ENCODE results near the gene SLX4IP. TPM values are rescaled to one million over a fixed set of nuclear protein-coding genes. Genes with fewer than 3 reads are reported as not detected.

SLX4IP gene
- total RNA-seq, 1 donor from 2014 or later: 5.4 TPM

DNA sequence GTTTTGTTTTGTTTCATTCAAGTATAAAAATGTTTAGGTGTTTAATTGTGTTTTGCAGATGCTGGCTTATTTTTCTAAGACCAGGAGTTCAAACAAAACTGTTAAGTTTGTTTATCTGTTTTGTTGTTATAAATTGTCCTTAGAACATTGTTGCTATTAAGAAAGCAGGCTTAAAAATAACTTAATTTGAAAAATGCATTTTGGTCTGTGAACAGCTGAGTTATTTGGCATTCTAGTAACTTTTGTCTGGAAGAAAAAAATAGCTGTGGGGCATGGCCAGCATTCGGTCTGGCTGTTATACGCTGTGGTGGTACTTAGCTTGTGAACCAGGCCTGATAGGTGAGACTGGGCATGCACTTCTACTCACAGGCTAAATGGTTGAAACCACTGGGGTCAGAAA is 37.8 kb downstream of the SLX4IP start:
- Mint-ChIP-seq H3K4me1 (ENCODE audit: low read depth) (peaks cover 35% of the 10 kb centered on the region), H3K27me3 (ENCODE audit: low read depth) (no peaks in the 10 kb centered on the region), H3K27ac (ENCODE audit: unreplicated experiment) (peak overlapping the region; percentile 51), H3K4me3 (ENCODE audit: unreplicated experiment) (no peak overlapping the region), H3K9me3 (ENCODE audit: low read depth) (peaks cover 2% of the 10 kb centered on the region), H3K36me3 (ENCODE audit: low read depth) (no peaks in the 10 kb centered on the region)
- DNase-seq (ENCODE audit: low spot score): no peak
- no peak for TF ChIP-seq CTCF (IDR thresholded peaks at IDR 0.05)

GRCh38 chr20:10474606-10475184 is 39.6 kb downstream of the SLX4IP start:
- H3K9me3 Mint-ChIP-seq (ENCODE audit: low read depth): peaks cover 2% of the 10 kb centered on the region
- H3K27ac Mint-ChIP-seq (ENCODE audit: unreplicated experiment): peak overlapping the region; percentile 41
- H3K4me1 Mint-ChIP-seq (ENCODE audit: low read depth): peaks cover 23% of the 10 kb centered on the region
- no peaks in the 10 kb centered on the region for H3K36me3 Mint-ChIP-seq (ENCODE audit: low read depth)
- H3K27me3 Mint-ChIP-seq (ENCODE audit: low read depth): no peaks in the 10 kb centered on the region
- H3K4me3 Mint-ChIP-seq (ENCODE audit: unreplicated experiment): no peak overlapping the region
- TF ChIP-seq CTCF (IDR thresholded peaks at IDR 0.05): no peak
- DNase-seq (ENCODE audit: low spot score): no peak

DNA sequence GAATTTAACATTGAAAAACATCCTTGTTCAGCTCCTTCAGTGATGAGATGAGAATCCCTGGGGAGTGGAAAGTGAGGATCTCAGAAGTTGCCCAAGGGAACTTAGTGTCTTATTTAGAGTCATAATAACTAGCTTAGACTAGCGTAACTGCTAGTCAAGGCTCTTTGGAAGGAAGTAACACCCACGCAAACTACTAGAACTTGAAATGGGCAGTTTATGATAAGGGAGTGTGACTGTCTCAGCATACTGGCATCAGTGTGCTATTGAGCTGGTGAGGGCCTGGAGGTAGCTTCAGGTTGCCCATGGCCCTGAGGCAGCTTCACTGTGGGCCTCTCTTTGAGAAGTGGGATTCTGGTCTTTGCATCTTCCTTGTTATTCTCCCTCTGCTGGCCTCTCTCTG is 40.1 kb downstream of the SLX4IP start:
- no peaks in the 10 kb centered on the region for H3K27me3 Mint-ChIP-seq (ENCODE audit: low read depth)
- DNase-seq (ENCODE audit: low spot score): no peak

DNA sequence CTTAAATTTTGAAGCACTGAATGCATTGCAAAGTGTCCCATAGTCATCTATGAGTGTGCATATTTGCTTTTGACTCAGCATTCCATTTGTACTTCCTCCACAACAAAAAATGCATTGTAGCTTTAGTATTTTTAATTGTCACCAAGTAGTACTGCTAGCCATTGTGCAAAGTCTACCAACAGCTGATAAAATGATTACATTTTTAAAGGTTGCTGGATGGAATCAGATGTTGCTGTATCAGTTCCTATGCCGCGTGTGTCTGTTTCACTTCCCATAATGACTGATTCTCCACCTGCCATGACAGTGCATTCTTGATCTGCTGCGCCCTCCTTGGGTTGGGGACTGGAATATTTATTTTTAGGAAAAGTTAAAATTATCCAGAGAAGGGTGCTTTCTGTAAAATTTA is 41.2 kb downstream of the SLX4IP start:
- H3K9me3 Mint-ChIP-seq (ENCODE audit: low read depth): peaks cover 2% of the 10 kb centered on the region
- no peaks in the 10 kb centered on the region for H3K27me3 Mint-ChIP-seq (ENCODE audit: low read depth)
- no peak for TF ChIP-seq CTCF (IDR thresholded peaks at IDR 0.05)
- no peaks in the 10 kb centered on the region for H3K36me3 Mint-ChIP-seq (ENCODE audit: low read depth)
- no peak overlapping the region for H3K4me3 Mint-ChIP-seq (ENCODE audit: unreplicated experiment)
- peaks cover 16% of the 10 kb centered on the region for H3K4me1 Mint-ChIP-seq (ENCODE audit: low read depth)
- H3K27ac Mint-ChIP-seq (ENCODE audit: unreplicated experiment): no peak overlapping the region
- DNase-seq (ENCODE audit: low spot score): no peak

More for the DNA sequence above, 40.1 kb downstream of the SLX4IP start:
- TF ChIP-seq CTCF (IDR thresholded peaks at IDR 0.05): no peak
- H3K4me3 Mint-ChIP-seq (ENCODE audit: unreplicated experiment): no peak overlapping the region
- peaks cover 17% of the 10 kb centered on the region for H3K4me1 Mint-ChIP-seq (ENCODE audit: low read depth)
- H3K27ac Mint-ChIP-seq (ENCODE audit: unreplicated experiment): no peak overlapping the region
- H3K9me3 Mint-ChIP-seq (ENCODE audit: low read depth): peaks cover 2% of the 10 kb centered on the region
- no peaks in the 10 kb centered on the region for H3K36me3 Mint-ChIP-seq (ENCODE audit: low read depth)

- H3K27ac Mint-ChIP-seq (ENCODE audit: unreplicated experiment): no peak overlapping the region
Measured at GRCh38 chr20:10478205-10478604, 43.1 kb downstream of the SLX4IP start.

More at GRCh38 chr20:10478205-10478604, 43.1 kb downstream of the SLX4IP start:
- Mint-ChIP-seq H3K36me3 (ENCODE audit: low read depth) (no peaks in the 10 kb centered on the region), H3K9me3 (ENCODE audit: low read depth) (no peaks in the 10 kb centered on the region), H3K4me3 (ENCODE audit: unreplicated experiment) (no peak overlapping the region), H3K4me1 (ENCODE audit: low read depth) (peaks cover 11% of the 10 kb centered on the region), H3K27me3 (ENCODE audit: low read depth) (no peaks in the 10 kb centered on the region)
- DNase-seq (ENCODE audit: low spot score): no peak
- no peak for TF ChIP-seq CTCF (IDR thresholded peaks at IDR 0.05)

Data from chondrocyte (in vitro differentiated cells).